ENCODE results near the gene PHAF1. TPM values are rescaled to one million over a fixed set of nuclear protein-coding genes. Genes with fewer than 3 reads are reported as not detected.

The PHAF1 gene
- total and polyA plus RNA-seq, 3 experiments from 2014 or later: 14.7 to 21.2 (median 20.2) TPM

DNA sequence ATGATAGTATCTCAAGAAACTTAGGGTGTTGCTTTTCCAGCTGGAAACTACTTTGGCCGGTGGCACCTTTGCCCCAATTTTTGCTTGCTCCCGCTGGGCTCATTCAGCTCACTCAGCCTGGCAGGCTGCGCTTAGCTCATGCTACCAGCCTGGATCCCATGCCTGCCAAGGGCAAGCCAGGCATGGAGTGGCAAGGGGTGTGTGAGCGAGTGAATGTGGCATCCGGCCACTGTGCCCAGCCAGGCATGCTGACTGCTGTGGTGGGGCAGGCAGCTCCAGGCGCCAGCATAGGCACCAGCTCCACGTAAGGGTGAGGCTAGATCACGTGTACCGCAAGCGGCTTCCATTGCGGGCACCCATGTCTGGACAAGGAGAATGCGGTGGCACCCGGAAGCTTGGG lies 31.6 kb downstream of the PHAF1 start:
- peaks cover 31% of the 10 kb centered on the region for H3K36me3 ChIP-seq (ENCODE audit: insufficient read depth, low read length)
- CTCF ChIA-PET: interaction anchor here (1.1 to 5.3 kb wide), 3 partner anchors 13 to 44 kb away, joined by 3 to 48 read pairs (median 5); no protein-coding TSS in a partner anchor
- no peaks in the 10 kb centered on the region for H3K9me3 ChIP-seq (ENCODE audit: low read length)
- no peaks in the 10 kb centered on the region for H3K4me1 ChIP-seq (ENCODE audit: insufficient read depth, low read length)
- H3K4me1 Mint-ChIP-seq: no peaks in the 10 kb centered on the region
- H3K27ac ChIP-seq (ENCODE audit: low read depth, low read length): no peak overlapping the region
- H3K27ac Mint-ChIP-seq: no peak overlapping the region
- no peaks in the 10 kb centered on the region for H3K9me3 Mint-ChIP-seq
- no peaks in the 10 kb centered on the region for H3K27me3 ChIP-seq (ENCODE audit: insufficient read depth, low read length, poor library complexity, severe bottlenecking)
- no peaks in the 10 kb centered on the region for H3K27me3 Mint-ChIP-seq
- H3K4me3 ChIP-seq (ENCODE audit: low read length): no peak overlapping the region
- H3K36me3 Mint-ChIP-seq: peaks cover 3 to 89% (median 14%) of the 10 kb centered on the region in 3 donors
- POLR2A ChIA-PET: interaction anchor here (0.9 kb wide), 1 partner anchor 19 kb away, joined by 3 read pairs; no protein-coding TSS in a partner anchor
- no peak overlapping the region for H3K4me3 Mint-ChIP-seq
- no peak for DNase-seq

- Histone ChIP-seq H3K27me3 (ENCODE audit: insufficient read depth, low read length, poor library complexity, severe bottlenecking) (no peaks in the 10 kb centered on the region), H3K4me3 (ENCODE audit: low read length) (no peak overlapping the region), H3K4me1 (ENCODE audit: insufficient read depth, low read length) (no peaks in the 10 kb centered on the region), H3K36me3 (ENCODE audit: insufficient read depth, low read length) (peaks cover 40% of the 10 kb centered on the region), H3K9me3 (ENCODE audit: low read length) (no peaks in the 10 kb centered on the region), H3K27ac (ENCODE audit: low read depth, low read length) (no peak overlapping the region)
- ChIA-PET CTCF (interaction anchor here (5.3 kb wide), 1 partner anchor 12 kb away, joined by 48 read pairs; no protein-coding TSS in a partner anchor), POLR2A (no interaction called here)
- Mint-ChIP-seq H3K27me3 (no peaks in the 10 kb centered on the region), H3K9me3 (no peaks in the 10 kb centered on the region), H3K4me1 (no peaks in the 10 kb centered on the region), H3K27ac (no peak overlapping the region), H3K4me3 (no peak overlapping the region), H3K36me3 (peaks cover 3 to 92% (median 14%) of the 10 kb centered on the region in 3 donors)
- no peak for DNase-seq
These were observed 32.6 kb downstream of the PHAF1 start for GRCh38 chr16:67142342-67142741.

DNA sequence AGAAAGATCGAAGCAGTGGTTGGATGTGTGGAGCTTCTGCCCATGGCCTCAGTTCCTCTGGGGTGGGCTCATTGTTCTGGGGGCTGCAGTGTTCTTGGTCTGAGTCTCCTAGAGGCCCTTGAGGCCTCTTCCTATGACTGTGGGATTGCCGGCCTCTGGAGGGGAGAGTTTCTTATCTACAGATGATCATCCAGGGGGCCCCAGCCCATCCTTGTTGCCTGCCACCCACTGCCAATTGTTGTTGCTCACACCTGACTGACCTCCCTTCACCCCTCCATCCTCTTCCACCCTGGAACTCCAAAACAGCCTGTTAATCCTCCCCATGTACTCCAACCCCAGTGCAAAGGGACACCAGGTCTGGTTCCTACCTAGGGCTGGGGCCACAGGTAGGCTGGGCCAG lies 35.2 kb downstream of the PHAF1 start:
- Histone ChIP-seq H3K4me3 (ENCODE audit: low read length) (no peak overlapping the region), H3K27ac (ENCODE audit: low read depth, low read length) (no peak overlapping the region), H3K36me3 (ENCODE audit: insufficient read depth, low read length) (peaks cover 33% of the 10 kb centered on the region), H3K27me3 (ENCODE audit: insufficient read depth, low read length, poor library complexity, severe bottlenecking) (no peaks in the 10 kb centered on the region), H3K4me1 (ENCODE audit: insufficient read depth, low read length) (no peaks in the 10 kb centered on the region), H3K9me3 (ENCODE audit: low read length) (no peaks in the 10 kb centered on the region)
- POLR2A ChIA-PET: no interaction called here
- peaks cover 0 to 6% of the 10 kb centered on the region in 2 donors for H3K27me3 Mint-ChIP-seq
- CTCF ChIA-PET: interaction anchor here (2.0 kb wide), 1 partner anchor 10 kb away, joined by 8 read pairs; no protein-coding TSS in a partner anchor
- H3K4me1 Mint-ChIP-seq: peaks cover 0 to 11% (median 0%) of the 10 kb centered on the region in 3 donors
- no peaks in the 10 kb centered on the region for H3K9me3 Mint-ChIP-seq
- H3K4me3 Mint-ChIP-seq: no peak overlapping the region
- H3K27ac Mint-ChIP-seq: peak overlapping the region in 3 of 8 donors; percentile 52 to 88 (median 68)
- DNase-seq: no peak
- H3K36me3 Mint-ChIP-seq: peaks cover 8 to 76% (median 22%) of the 10 kb centered on the region in 3 donors

- CTCF ChIA-PET: interaction anchor here (2.0 kb wide), 1 partner anchor 9 kb away, joined by 8 read pairs; no protein-coding TSS in a partner anchor
- peaks cover 28% of the 10 kb centered on the region for H3K36me3 ChIP-seq (ENCODE audit: insufficient read depth, low read length)
- DNase-seq: no peak
- H3K27ac ChIP-seq (ENCODE audit: low read depth, low read length): no peak overlapping the region
- peaks cover 4% of the 10 kb centered on the region for H3K4me1 ChIP-seq (ENCODE audit: insufficient read depth, low read length)
- H3K4me3 ChIP-seq (ENCODE audit: low read length): no peak overlapping the region
- H3K9me3 ChIP-seq (ENCODE audit: low read length): no peaks in the 10 kb centered on the region
- Mint-ChIP-seq H3K36me3 (peaks cover 8 to 68% (median 22%) of the 10 kb centered on the region in 3 donors), H3K9me3 (no peaks in the 10 kb centered on the region), H3K27me3 (peaks cover 0 to 6% of the 10 kb centered on the region in 2 donors), H3K4me3 (no peak overlapping the region), H3K27ac (peak overlapping the region in 2 of 8 donors; percentile 2 to 9), H3K4me1 (peaks cover 0 to 11% (median 0%) of the 10 kb centered on the region in 3 donors)
- H3K27me3 ChIP-seq (ENCODE audit: insufficient read depth, low read length, poor library complexity, severe bottlenecking): no peaks in the 10 kb centered on the region
- POLR2A ChIA-PET: no interaction called here
These were observed 36.0 kb downstream of the PHAF1 start for GRCh38 chr16:67145746-67146145.

DNA sequence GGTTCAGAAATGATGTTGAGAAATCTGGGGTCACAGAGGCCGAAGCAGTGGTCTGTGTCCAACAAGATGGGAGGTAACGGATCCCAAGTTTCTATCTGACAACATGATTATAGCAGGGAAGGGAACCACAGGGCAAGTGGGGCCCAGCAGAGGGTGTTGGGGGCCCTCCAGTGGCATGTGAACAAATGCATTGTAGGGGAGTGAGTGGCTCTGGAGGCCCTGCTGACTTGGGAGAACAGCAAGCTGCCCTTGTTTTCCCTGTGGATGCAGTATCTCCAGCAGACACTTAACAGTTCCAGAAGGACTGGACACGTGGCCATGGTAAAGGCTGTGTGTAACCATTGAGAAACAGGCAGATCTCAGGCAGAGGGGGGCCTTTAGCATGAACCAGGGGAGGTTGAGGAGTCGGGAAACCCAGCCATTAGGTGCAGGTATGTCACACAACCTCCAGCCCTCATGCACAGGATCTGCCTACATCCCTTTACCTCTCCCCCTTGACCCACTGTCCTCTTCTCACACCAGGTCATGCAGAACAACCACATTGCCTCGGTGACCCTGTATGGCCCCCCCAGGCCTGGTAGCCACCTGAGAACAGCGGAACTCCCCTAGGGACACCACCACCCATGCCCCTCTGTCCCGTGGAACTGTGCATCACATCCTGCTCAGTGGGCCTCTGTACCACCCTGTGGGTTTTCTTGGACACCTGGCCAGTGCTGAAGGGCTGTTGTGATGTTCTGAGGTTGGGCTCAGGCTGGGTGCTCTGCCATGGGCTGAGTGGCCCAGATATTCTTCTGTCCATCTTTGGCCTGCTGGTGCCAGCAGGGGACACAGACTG lies 37.0 kb downstream of the PHAF1 start:
- Histone ChIP-seq H3K4me3 (ENCODE audit: low read length) (no peak overlapping the region), H3K4me1 (ENCODE audit: insufficient read depth, low read length) (peaks cover 7% of the 10 kb centered on the region), H3K27me3 (ENCODE audit: insufficient read depth, low read length, poor library complexity, severe bottlenecking) (no peaks in the 10 kb centered on the region), H3K36me3 (ENCODE audit: insufficient read depth, low read length) (peaks cover 20% of the 10 kb centered on the region), H3K27ac (ENCODE audit: low read depth, low read length) (no peak overlapping the region), H3K9me3 (ENCODE audit: low read length) (no peaks in the 10 kb centered on the region)
- ChIA-PET POLR2A (no interaction called here), CTCF (interaction anchor here (0.9 to 2.0 kb wide), 3 partner anchors 8 to 169 kb away, joined by 3 to 8 read pairs (median 3); no protein-coding TSS in a partner anchor)
- Mint-ChIP-seq H3K36me3 (peaks cover 5 to 60% (median 18%) of the 10 kb centered on the region in 3 donors), H3K4me3 (peak overlapping the region in 1 of 7 donors; percentile 15), H3K27me3 (peaks cover 0 to 6% of the 10 kb centered on the region in 2 donors), H3K4me1 (peaks cover 5 to 20% (median 8%) of the 10 kb centered on the region in 3 donors), H3K9me3 (no peaks in the 10 kb centered on the region), H3K27ac (peak overlapping the region in 1 of 8 donors; percentile 23)
- DNase-seq: no peak

DNA sequence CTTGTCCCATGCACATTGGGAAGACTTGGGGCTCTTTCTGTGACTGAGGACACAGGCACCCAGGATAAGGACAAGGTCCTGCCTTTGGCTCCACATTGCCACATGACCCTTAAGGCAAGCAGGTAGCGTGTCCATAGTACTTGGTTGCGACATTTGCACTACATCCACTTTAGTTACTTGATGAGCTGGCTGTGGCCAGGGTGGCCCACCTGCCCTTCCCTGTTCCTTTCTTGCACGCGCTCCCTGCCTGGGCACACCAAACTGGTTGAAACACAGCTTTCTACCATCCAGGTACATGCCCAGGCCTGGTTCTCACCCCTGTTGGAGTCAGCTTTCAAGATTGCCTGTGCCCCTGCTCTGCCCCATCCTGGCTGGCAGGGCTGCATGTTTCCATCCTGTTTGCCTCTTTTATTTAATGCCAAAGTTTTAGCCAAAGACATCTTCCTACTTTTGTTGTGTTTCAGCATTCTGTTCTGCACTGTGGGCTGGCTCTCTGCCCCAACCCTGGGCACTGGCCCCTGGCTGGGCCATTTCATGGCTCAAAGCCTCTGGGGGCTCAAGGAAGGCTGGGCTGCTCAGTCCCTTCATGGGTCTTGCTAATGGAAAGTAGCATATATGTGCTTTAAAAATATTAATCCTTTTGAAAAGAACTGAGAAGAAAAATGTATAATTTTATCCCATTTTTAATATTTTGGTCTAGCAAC lies 37.8 kb downstream of the PHAF1 start:
- Histone ChIP-seq H3K4me1 (ENCODE audit: insufficient read depth, low read length) (peaks cover 7% of the 10 kb centered on the region), H3K27me3 (ENCODE audit: insufficient read depth, low read length, poor library complexity, severe bottlenecking) (no peaks in the 10 kb centered on the region), H3K36me3 (ENCODE audit: insufficient read depth, low read length) (peaks cover 20% of the 10 kb centered on the region), H3K9me3 (ENCODE audit: low read length) (no peaks in the 10 kb centered on the region), H3K27ac (ENCODE audit: low read depth, low read length) (no peak overlapping the region), H3K4me3 (ENCODE audit: low read length) (no peak overlapping the region)
- no peak overlapping the region for H3K4me3 Mint-ChIP-seq
- CTCF ChIA-PET: interaction anchor here (0.9 to 1.0 kb wide), 2 partner anchors 7 to 170 kb away, joined by 3 read pairs; no protein-coding TSS in a partner anchor
- no peaks in the 10 kb centered on the region for H3K9me3 Mint-ChIP-seq
- peaks cover 0 to 6% of the 10 kb centered on the region in 2 donors for H3K27me3 Mint-ChIP-seq
- H3K4me1 Mint-ChIP-seq: peaks cover 6 to 24% (median 10%) of the 10 kb centered on the region in 3 donors
- H3K36me3 Mint-ChIP-seq: peaks cover 5 to 54% (median 14%) of the 10 kb centered on the region in 3 donors
- H3K27ac Mint-ChIP-seq: peak overlapping the region in 4 of 8 donors; percentile 15 to 68 (median 46)
- DNase-seq: no peak
- POLR2A ChIA-PET: no interaction called here

DNA sequence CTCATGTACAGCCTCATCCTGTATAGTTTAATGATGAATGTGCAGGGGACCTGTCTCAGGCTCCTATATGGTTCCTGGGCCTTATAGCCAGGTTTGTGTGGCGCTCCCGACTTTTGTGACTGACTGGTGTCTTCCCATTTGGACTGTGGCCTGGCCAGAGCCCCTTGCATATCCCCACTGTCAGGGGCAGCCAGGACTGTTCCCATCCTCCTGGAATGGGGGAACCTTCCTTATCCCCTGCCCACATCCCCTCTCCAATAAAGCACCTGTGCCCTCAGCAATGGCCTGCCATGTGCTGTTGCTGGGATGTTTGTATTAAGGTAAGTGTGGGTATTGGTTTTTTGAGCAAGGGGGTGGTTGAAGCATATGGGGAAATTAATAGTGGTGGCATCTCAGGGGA lies 38.5 kb downstream of the PHAF1 start:
- Mint-ChIP-seq H3K4me3 (peak overlapping the region in 4 of 7 donors; percentile 41 to 57 (median 44)), H3K9me3 (no peaks in the 10 kb centered on the region), H3K27me3 (peaks cover 0 to 6% of the 10 kb centered on the region in 2 donors), H3K36me3 (peaks cover 5 to 49% (median 12%) of the 10 kb centered on the region in 3 donors), H3K4me1 (peaks cover 12 to 30% (median 16%) of the 10 kb centered on the region in 3 donors), H3K27ac (no peak overlapping the region)
- POLR2A ChIA-PET: no interaction called here
- Histone ChIP-seq H3K4me3 (ENCODE audit: low read length) (no peak overlapping the region), H3K27ac (ENCODE audit: low read depth, low read length) (no peak overlapping the region), H3K27me3 (ENCODE audit: insufficient read depth, low read length, poor library complexity, severe bottlenecking) (no peaks in the 10 kb centered on the region), H3K9me3 (ENCODE audit: low read length) (no peaks in the 10 kb centered on the region), H3K36me3 (ENCODE audit: insufficient read depth, low read length) (peaks cover 18% of the 10 kb centered on the region), H3K4me1 (ENCODE audit: insufficient read depth, low read length) (peaks cover 7% of the 10 kb centered on the region)
- CTCF ChIA-PET: no interaction called here
- no peak for DNase-seq
